ENCODE measurements around the gene STXBP5.

DNA sequence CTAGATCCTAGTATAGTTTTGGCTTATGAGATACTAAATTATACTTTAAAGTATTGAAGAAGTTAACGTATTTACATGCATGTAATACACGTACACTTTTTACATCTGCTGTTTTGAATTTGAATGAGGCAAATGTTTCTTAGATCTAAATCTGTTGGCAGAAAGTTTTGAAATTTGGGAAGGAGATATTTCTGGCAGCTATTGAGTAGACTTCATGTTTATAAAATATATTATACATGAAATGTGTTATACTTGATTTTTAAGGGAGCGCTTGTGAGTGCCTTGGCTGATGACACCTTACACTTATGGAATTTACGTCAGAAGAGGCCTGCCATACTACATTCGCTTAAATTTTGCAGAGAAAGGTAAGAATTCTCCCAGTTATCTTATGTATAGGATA, 34.7 kb downstream of the STXBP5 start:
- TF ChIP-seq EZH2 (IDR thresholded peaks at IDR 0.05; ENCODE audit: insufficient read depth, poor library complexity, severe bottlenecking) (no peak), EZH2phosphoT487 (IDR thresholded peaks at IDR 0.05; ENCODE audit: insufficient read depth, low read depth) (no peak)

Data from GM23248 (cell line).